Fibroblast of peridontal ligament (primary cell): ENCODE results near the gene ATG16L2.
"Not testable (repeated sequence)": the region's sequence is repeated elsewhere in the genome, so short reads cannot be mapped to it uniquely, and the experiment has no call there.

ENCODE experiments used
- DNase-seq: peaks from one replicate; pipeline ENCODE4 v3.0.0-alpha.2; 2010; ENCODE audit errors: extremely low read depth

The ATG16L2 gene

DNA sequence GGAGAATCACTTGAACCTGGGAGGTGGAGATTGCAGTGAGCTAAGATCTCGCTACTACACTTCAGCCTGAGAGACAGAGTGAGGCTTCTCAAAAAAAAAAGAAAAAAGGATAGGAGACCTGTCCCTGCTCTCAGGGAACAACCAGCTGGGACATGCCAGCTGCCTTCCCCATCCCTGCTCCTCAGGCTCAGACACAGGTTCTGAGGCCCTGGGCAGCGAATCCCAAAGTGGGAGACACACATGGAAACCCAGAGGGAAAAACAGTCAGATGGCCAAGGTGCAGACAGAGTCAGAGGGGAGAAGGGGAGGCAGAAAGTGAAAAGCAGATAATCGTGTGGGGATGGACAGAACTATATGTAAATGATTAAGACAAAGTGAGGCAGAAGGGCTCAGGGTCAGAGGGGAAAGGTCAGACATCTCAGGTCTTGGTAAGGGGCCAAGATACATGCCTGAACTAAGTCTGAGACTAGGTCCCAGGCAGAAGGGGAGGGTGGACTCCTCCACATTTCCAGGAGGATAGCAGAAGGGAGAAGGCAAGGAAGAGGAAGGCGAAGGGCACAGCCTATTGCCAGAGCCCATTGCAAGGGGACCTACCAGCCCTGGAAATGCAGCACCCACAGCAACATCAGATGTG is 34.6 kb upstream of the ATG16L2 start:
- DNase-seq = no peak

DNA sequence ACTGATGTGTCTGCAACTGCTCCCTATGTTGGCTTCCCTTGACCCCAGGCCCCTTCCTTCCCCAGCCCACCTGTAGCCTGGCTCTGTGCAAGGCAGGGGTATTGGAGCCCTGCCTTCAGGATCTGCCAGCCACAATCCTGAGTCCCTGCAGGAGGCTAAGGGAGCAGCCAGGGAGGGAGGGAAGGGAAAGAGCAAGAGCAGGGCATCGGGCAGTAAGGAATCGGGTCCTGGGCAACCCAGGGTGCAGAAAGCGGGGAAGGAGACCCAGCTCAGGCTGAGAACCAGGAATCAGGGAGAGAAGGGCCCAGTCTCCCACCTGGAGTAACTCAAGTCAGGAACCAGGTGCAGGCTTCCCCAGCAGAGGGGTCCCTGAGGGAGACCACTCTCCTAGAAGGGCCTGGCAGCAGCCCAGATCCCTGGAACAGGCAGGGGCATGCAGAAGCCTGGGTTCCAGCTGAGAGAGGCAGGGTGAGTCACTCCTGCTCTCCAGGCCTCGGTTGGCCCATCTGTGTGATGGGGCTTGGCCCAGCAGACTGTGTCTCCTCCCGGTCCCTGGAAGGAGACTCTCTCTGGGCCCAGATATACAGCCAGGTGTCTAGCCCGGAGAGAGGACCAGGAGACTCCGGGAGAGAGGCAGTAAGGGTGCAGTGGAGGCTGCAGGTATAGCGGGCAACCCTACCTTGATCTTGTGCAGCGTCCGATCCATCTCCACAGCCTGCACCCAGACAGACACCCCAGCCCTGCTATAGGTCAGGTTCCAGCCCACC is 33.7 kb upstream of the ATG16L2 start:
- DNase-seq = no peak

- no peak for DNase-seq
These were observed 33.2 kb upstream of the ATG16L2 start for GRCh38 chr11:72781063-72781312.

- no peak for DNase-seq
These were observed 32.7 kb upstream of the ATG16L2 start for GRCh38 chr11:72781313-72782080.

GRCh38 chr11:72782081-72782920 is 31.9 kb upstream of the ATG16L2 start:
- DNase-seq = no peak

GRCh38 chr11:72783144-72783905 is 30.9 kb upstream of the ATG16L2 start:
- no peak for DNase-seq

- no peak for DNase-seq
These were observed 29.5 kb upstream of the ATG16L2 start for GRCh38 chr11:72784662-72785061.

DNA sequence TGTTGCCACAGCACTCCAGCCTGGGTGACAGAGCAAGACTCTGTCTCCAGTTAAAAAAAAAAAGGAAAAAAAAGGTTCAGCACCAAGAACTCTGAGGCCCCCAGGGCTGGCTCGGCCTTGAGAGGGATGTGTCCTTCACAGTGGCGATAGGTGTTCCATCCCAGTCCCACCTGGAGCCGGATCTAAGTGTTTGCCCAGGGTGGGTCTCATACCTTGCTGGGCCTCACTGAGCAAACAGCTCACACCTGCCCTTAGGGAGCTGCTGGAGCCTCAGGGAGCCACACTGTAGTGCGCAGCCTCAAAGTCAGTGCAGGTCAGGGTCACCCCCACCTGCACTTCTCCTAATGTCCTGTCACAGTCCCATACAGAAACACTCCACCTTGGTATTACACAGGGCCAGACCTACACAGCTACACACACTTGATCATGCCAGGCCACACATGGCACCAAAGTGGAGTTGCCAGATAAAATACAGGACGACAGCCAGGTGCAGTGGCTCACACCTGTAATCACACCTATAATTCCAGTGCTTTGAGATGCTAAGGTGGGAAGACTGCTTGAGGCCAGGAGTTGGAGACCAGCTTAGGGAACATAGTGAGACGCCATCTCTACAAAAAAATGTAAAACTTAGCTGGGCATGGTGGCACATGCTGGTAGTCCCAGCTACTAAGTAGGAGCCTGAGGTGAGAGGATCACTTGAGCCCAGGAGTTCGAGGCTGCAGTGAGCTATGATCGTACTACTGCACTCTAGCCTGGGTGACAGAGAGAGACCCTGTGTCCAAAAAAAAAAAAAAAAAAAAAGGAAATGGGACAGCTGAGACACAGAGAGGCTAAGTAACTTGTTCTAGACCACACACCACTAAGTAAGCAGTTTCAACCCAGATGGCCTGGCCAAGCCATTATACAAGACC is 27.7 kb upstream of the ATG16L2 start:
- no peak for DNase-seq

GRCh38 chr11:72787216-72788104 is 26.8 kb upstream of the ATG16L2 start:
- DNase-seq = no peak

- no peak for DNase-seq
These were observed 26.0 kb upstream of the ATG16L2 start for GRCh38 chr11:72788241-72788640.

GRCh38 chr11:72789493-72790131 is 24.6 kb upstream of the ATG16L2 start:
- DNase-seq = peak; percentile 55

- not testable (repeated sequence) for DNase-seq
These were observed 23.0 kb upstream of the ATG16L2 start for GRCh38 chr11:72791228-72791627.

- DNase-seq = no peak
These were observed 21.7 kb upstream of the ATG16L2 start for GRCh38 chr11:72792437-72793021.

DNA sequence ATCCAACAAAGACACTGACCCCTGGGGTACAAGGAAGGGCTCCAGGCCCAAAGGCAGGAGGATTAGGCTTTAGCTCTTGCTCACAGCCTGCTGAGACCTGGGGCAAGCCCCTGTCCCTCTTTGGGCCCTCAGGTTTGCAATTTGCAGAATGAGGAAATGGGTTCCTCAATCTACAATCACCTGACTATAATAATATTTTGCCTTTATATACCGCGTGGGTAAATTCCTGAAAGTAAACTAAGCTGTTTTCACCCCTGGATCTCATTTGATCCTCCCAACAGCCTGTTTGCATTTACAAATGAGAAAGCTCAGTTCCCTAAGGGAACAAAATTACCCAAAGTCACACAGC is 21.2 kb upstream of the ATG16L2 start:
- no peak for DNase-seq

GRCh38 chr11:72793425-72794367 is 20.5 kb upstream of the ATG16L2 start, which contains the start of gene STARD10:
Gene STARD10, minus strand, starts transcription at chr11:72794047. Its CDS starts 12,866 bp downstream, at chr11:72781181.
- DNase-seq = peak; percentile 94

- no peak for DNase-seq
These were observed 15.8 kb upstream of the ATG16L2 start for GRCh38 chr11:72798361-72798760.

GRCh38 chr11:72799441-72799840 is 14.8 kb upstream of the ATG16L2 start:
- DNase-seq = peak; percentile 32
